ENCODE results near the gene RASA2.
"Not testable (repeated sequence)": the region's sequence is repeated elsewhere in the genome, so short reads cannot be mapped to it uniquely, and the experiment has no call there.

RASA2 gene

GRCh38 chr3:141489203-141489602 is 2.4 kb downstream of the RASA2 start:
- no peak for FAIRE-seq
- no peak for DNase-seq (ENCODE audit: insufficient read length, low spot score)

DNA sequence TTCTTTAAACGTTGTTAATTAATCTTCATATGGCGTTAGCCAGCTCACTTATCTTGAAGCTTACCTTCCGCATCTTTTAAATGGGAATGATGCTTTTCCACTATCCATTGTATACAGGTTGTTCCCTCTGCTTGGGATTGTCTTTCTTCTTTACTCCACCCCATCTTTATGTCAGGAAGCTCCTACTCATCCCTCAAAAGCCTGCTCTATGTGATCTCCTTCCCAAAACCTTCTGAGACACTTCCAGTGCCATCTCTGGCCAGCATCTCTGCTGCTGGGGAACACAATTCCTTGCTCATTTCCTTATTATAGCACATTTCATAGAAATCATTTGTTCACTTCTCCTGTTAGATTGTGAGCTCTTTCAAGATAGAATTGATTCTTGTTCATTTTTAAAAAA is 4.3 kb downstream of the RASA2 start:
- FAIRE-seq (no peak), DNase-seq (ENCODE audit: insufficient read length, low spot score) (no peak)

DNA sequence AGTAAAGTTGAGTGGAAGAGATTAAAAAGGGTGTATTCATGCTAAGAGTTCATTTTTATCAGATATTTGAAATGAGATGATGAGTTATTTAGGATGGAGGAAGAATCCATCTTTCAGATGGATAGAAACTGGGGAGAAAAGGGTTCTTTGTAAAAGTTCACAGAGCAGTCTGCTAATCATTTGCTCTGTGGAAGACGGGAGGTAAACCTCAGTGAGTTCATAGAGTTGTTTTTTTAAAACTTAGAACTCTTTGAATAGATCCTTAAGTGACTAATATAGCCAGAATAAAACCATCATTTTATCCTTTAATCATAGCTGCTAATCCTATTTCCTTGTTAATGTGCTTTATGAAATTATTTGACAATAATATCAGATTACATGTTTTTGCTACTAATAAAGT is 5.1 kb downstream of the RASA2 start:
- DNase-seq (ENCODE audit: insufficient read length, low spot score) (no peak), FAIRE-seq (no peak)

DNA sequence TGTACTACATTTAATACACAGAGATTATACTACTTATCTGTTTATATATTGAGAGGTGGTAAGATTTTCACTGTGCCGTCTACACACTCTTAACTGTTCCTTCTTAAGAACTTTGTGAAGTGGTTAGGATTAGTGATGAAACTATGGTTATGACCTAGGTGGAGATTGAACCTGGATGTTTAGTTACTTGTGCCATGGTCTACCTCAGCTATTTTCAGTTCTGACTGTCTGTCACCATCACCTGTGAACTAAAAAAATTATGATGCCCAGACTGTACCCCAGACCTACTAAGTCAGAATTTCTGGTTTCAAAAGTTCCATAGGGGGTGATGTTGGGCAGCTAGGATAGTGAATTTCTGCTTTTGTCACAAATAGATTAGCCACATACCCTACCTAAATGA is 6.4 kb downstream of the RASA2 start:
- DNase-seq (ENCODE audit: insufficient read length, low spot score) (no peak), FAIRE-seq (no peak)

DNA sequence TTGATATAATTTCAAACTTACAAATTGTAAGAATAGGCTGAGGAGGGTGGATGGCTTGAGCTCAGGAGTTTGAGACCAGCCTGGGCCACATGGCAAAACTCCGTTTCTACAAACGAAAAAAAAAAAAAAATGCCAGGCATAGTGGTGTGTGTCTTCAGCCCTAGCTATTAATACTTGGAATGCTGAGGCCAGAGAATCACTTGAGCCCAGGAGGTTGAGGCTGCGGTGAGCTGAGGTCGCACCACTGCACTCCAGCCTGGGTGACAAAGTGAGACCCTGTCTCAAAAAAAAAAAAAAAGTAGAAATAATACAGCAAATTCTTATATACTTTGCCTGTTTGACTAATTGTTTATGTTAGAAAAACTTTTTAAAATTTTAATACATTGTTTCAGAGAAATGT is 10.8 kb downstream of the RASA2 start:
- not testable (repeated sequence) for DNase-seq (ENCODE audit: insufficient read length, low spot score); FAIRE-seq

GRCh38 chr3:141498598-141499223 is 11.9 kb downstream of the RASA2 start:
- FAIRE-seq, result no peak
- DNase-seq (ENCODE audit: insufficient read length, low spot score), result no peak

DNA sequence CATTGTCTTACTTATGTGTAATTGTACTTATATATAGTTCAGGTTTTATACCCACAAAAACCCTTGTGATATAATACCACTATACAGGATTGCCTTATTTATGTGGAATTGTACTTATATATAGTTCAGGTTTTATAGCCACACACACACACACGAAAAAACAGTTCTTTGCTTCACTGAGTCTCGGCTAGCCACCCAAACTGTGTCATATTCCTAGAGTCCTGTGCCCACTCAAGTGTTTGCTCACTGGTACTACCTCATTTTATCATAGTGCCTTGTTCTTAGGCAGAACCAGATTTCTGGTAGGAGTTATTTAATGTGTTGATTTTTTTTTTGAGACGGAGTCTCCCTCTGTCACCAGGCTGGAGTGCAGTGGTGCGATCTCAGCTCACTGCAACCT is 12.5 kb downstream of the RASA2 start:
- FAIRE-seq (no peak), DNase-seq (ENCODE audit: insufficient read length, low spot score) (no peak)

GRCh38 chr3:141499965-141500364 is 13.1 kb downstream of the RASA2 start:
- FAIRE-seq (no peak), DNase-seq (ENCODE audit: insufficient read length, low spot score) (no peak)

DNA sequence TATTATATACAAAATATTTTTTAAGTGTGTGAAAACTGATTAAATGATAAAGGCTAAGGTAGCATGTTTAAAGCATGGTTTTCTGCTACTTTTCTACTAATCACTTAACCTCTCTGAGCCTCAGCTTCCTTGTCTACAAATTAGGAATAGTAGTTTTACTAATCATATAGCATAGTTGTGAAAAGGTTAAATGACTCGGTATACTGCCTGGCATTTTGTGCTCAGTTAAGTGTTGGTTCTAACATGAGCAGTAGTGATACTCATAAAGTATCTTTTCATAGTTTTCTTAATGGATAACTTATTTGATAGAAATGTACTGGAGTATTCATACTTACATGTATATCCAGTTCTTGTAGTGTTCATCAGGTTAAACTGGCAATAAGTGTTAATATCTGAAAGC is 13.6 kb downstream of the RASA2 start:
- FAIRE-seq, result no peak
- DNase-seq (ENCODE audit: insufficient read length, low spot score), result no peak

- no peak for DNase-seq (ENCODE audit: insufficient read length, low spot score)
Measured at GRCh38 chr3:141505166-141505565, 18.3 kb downstream of the RASA2 start.

GRCh38 chr3:141506071-141506470 is 19.2 kb downstream of the RASA2 start:
- FAIRE-seq, result no peak
- DNase-seq (ENCODE audit: insufficient read length, low spot score), result no peak

More at GRCh38 chr3:141505166-141505565, 18.3 kb downstream of the RASA2 start:
- FAIRE-seq, result no peak

- no peak for FAIRE-seq
Measured at GRCh38 chr3:141507392-141508066, 20.7 kb downstream of the RASA2 start.

DNA sequence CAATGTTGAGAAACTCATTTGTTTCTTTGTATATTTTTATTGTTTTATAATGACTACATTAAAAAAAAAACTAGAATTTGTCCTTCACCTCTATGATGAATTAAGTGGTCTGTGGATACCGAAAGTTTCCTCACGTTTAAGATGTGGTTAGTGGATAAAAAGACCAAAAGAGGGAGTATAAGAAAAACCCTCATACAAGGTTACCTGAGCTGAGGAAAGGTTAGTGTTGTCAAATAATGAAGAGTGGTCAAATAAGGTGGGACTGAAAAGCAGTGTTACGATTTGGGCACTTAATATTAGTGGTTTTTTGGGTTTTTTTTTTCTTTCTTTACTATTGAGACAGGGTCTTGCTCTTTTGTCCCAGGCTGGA is 21.2 kb downstream of the RASA2 start:
- DNase-seq (ENCODE audit: insufficient read length, low spot score), result no peak
- no peak for FAIRE-seq

More at GRCh38 chr3:141507392-141508066, 20.7 kb downstream of the RASA2 start:
- no peak for DNase-seq (ENCODE audit: insufficient read length, low spot score)

GRCh38 chr3:141511361-141511760 is 24.5 kb downstream of the RASA2 start:
- FAIRE-seq (no peak), DNase-seq (ENCODE audit: insufficient read length, low spot score) (no peak)

GRCh38 chr3:141514382-141514781 is 27.6 kb downstream of the RASA2 start:
- DNase-seq (ENCODE audit: insufficient read length, low spot score), result no peak
- FAIRE-seq, result no peak

- FAIRE-seq (no peak), DNase-seq (ENCODE audit: insufficient read length, low spot score) (no peak)
Measured at GRCh38 chr3:141519587-141519986, 32.8 kb downstream of the RASA2 start.

DNA sequence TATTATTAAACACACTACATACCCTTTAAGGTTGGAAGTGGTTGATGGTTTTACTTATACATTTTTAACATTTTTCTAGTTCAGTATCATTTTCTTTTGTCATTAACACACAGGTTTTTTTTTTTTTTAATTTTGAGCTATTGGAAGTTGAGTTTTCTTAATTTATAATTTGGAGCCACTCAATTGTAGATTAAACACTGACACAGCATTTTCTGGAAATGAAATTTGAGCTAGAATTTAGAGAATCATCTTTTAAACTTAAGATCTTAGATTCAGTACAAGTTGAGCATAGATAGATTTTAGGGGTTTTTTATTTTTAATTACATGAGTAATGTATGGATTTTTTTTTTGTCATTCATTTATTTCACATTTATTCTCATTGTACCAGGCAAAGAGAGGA is 35.0 kb downstream of the RASA2 start:
- FAIRE-seq (no peak), DNase-seq (ENCODE audit: insufficient read length, low spot score) (no peak)

GRCh38 chr3:141523615-141524375 is 37.0 kb downstream of the RASA2 start:
- DNase-seq (ENCODE audit: insufficient read length, low spot score), result no peak
- FAIRE-seq, result peak; percentile 64

GRCh38 chr3:141524988-141525387 is 38.2 kb downstream of the RASA2 start:
- FAIRE-seq (no peak), DNase-seq (ENCODE audit: insufficient read length, low spot score) (no peak)

DNA sequence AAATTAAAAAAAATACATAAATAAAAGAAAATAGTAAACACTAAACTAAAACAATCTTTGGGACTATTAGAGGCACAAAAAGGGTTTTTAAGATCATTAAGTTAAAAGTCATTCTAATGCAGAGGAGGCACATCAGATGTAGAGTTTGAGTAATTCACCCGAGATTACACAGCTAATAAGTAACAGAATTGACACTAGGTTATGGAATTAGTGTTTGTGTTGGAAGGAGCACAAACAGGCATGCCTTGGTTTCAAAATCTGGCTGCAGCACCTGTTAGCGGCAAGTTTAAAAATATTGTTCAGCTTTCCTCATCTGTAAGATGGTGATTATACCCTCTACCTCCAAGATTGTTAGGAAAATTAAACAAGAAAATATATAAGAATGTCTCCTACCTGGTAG is 39.0 kb downstream of the RASA2 start:
- FAIRE-seq, result no peak
- no peak for DNase-seq (ENCODE audit: insufficient read length, low spot score)

DNA sequence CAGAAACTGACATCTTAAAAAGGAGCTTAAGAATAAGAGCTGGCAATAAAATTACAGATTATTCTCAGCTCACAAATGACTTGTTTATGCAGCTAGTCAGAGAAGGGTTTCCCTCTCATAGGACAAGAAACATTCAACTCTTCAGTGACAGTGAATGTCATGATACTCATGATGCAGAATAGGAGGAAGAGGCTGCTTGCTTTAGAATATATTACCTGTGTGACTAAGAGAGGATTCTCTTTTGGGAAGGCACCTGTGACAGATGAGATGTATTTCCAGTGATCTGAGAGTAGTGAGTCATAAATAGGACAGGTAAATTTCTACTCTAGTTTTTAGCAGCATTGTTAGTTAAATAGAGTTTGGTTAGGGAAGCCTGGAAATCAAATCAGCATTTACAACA is 39.9 kb downstream of the RASA2 start:
- FAIRE-seq (no peak), DNase-seq (ENCODE audit: insufficient read length, low spot score) (no peak)

DNA sequence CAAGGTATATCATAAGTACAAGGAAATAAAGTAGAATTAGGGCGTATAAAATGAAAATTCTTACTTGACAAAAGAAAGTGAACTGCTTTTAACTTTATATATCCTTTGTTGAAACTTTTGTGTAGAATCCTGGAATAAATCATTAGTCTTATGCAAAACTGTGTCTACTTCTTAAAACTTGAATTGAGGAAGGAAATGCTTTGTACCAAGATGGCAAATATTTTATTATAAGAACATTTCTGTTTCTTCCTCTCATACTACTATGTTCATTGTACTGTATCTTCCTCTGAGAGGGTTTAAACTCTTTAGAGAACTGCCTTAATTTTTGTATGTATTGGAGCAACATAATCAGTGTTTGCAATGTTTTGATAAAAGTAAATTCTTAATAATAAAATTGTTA is 42.0 kb downstream of the RASA2 start:
- DNase-seq (ENCODE audit: insufficient read length, low spot score), result no peak
- FAIRE-seq, result no peak

Data from HTR-8/SVneo (cell line).